ENCODE measurements around the gene SIDT2.
A peak's percentile ranks its signal among the peaks of the same experiment; 100 is the strongest.
"Not testable (repeated sequence)": the region's sequence is repeated elsewhere in the genome, so short reads cannot be mapped to it uniquely, and the experiment has no call there.

SIDT2 gene

GRCh38 chr11:117204283-117205080, 25.9 kb downstream of the SIDT2 start:
- no peak for DNase-seq

- DNase-seq = no peak
These were observed 26.8 kb downstream of the SIDT2 start for GRCh38 chr11:117205211-117205818.

GRCh38 chr11:117206111-117206510, 27.6 kb downstream of the SIDT2 start:
- DNase-seq = not testable (repeated sequence)

- not testable (repeated sequence) for DNase-seq
These were observed 28.3 kb downstream of the SIDT2 start for GRCh38 chr11:117206859-117207258.

GRCh38 chr11:117207481-117207880, 28.9 kb downstream of the SIDT2 start:
- DNase-seq = not testable (repeated sequence)

- not testable (repeated sequence) for DNase-seq
These were observed 30.2 kb downstream of the SIDT2 start for GRCh38 chr11:117208710-117209109.

- DNase-seq = not testable (repeated sequence)
These were observed 31.0 kb downstream of the SIDT2 start for GRCh38 chr11:117209351-117210125.

GRCh38 chr11:117210620-117211019, 32.1 kb downstream of the SIDT2 start:
- no peak for DNase-seq

- no peak for DNase-seq
These were observed 34.3 kb downstream of the SIDT2 start for GRCh38 chr11:117212697-117213355.

- DNase-seq = no peak
These were observed 36.0 kb downstream of the SIDT2 start for GRCh38 chr11:117214404-117215110.

GRCh38 chr11:117217141-117218084, 38.9 kb downstream of the SIDT2 start:
- DNase-seq = no peak

GRCh38 chr11:117218133-117218915, 39.8 kb downstream of the SIDT2 start:
- DNase-seq = no peak

- no peak for DNase-seq
These were observed 40.5 kb downstream of the SIDT2 start for GRCh38 chr11:117219001-117219400.

- no peak for DNase-seq
These were observed 40.9 kb downstream of the SIDT2 start for GRCh38 chr11:117219455-117219854.

- no peak for DNase-seq
These were observed 41.5 kb downstream of the SIDT2 start for GRCh38 chr11:117219995-117220394.

- DNase-seq = peak in 10 of 14 donors; percentile 16 to 86 (median 48)
These were observed 42.0 kb downstream of the SIDT2 start for GRCh38 chr11:117220568-117220967.

GRCh38 chr11:117220999-117221774, 42.6 kb downstream of the SIDT2 start:
- DNase-seq = no peak

- DNase-seq = no peak
These were observed 43.4 kb downstream of the SIDT2 start for GRCh38 chr11:117221775-117222517.
